SJSA1 (cell line): ENCODE data around the gene VSTM4. TPM values are rescaled to one million over a fixed set of nuclear protein-coding genes. Genes with fewer than 3 reads are reported as not detected.
A peak's percentile ranks its signal among the peaks of the same experiment; 100 is the strongest.

ENCODE experiments used
- DNase-seq, 2 experiments: peaks; one replicate each; pipeline ENCODE4 v3.0.0-alpha.2; 2015 to 2020; ENCODE audit warnings: low spot score in 2 of 2, low read depth in 1 of 2
- H3K27ac ChIP-seq: fragments of 250-450 bp; sonication (Bioruptor Pico); 2 replicates; pipeline ENCODE4 v1.5.1; 2020; ENCODE audit warnings: mild to moderate bottlenecking, moderate library complexity
- H3K27me3 ChIP-seq: fragments of 250-450 bp; sonication (Bioruptor Pico); replicated peaks from 2 replicates; pipeline ENCODE4 v1.5.1; 2020; ENCODE audit warnings: mild to moderate bottlenecking, moderate library complexity
- H3K36me3 ChIP-seq: fragments of 250-450 bp; sonication (Bioruptor Pico); 2 replicates; pipeline ENCODE4 v1.5.1; 2020; ENCODE audit warnings: mild to moderate bottlenecking
- H3K4me1 ChIP-seq: fragments of 250-450 bp; sonication (Bioruptor Pico); replicated peaks from 2 replicates; pipeline ENCODE4 v1.6.1; 2021; ENCODE audit warnings: mild to moderate bottlenecking
- H3K4me3 ChIP-seq: fragments of 250-450 bp; sonication (Bioruptor Pico); 2 replicates; pipeline ENCODE4 v1.5.1; 2020; ENCODE audit warnings: mild to moderate bottlenecking
- H3K9me3 ChIP-seq: fragments of 250-450 bp; sonication (Bioruptor Pico); replicated peaks from 2 replicates; pipeline ENCODE4 v1.5.1; 2020; ENCODE audit warnings: mild to moderate bottlenecking
- total RNA-seq: library from RNA; depleted of rRNA; stranded (reverse); fragments of >200 nt; shearing (Covaris generic); gene quantifications from 2 replicates; pipeline ENCODE4 v1.2.3, GENCODE V29; 2014

VSTM4 gene
- total RNA-seq, 1 experiment from 2014 or later, result 3.7 TPM

DNA sequence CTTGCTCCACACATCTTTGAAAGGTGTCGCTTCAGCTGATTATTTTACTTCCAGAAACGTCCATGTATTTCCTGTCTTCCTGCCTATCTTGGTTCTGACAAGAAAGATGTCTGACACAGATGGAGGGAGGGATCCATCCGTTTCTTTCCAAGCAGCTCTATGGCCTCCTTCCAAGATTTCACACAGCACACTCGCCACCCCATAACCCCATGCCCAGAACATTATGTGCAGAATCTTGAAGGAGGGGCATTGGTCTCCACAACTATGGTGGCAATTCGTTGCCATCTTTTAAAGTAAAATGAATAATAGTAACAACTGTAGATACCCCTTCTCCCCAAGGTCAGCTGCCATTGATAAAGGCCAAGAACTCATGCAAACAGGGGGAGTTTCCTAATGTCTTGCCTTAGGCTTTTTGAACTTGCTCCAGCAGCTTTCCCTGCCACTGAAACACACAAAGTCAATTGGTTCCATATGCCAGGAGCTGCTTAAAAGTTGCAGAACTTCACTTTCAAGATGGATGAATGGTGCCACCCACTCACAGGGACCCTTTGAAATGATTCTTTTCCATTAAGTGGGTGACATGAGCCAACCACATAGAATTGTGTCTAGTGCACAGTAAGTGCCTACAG is 60.0 kb downstream of the VSTM4 start:
- H3K9me3 ChIP-seq, result no peaks in the 10 kb centered on the region
- no peak for DNase-seq
- no peaks in the 10 kb centered on the region for H3K27me3 ChIP-seq
- no peak overlapping the region for H3K27ac ChIP-seq
- peaks cover 3% of the 10 kb centered on the region; the same call in 1 of the 2 replicates for H3K4me1 ChIP-seq
- no peaks in the 10 kb centered on the region for H3K36me3 ChIP-seq
- no peak overlapping the region for H3K4me3 ChIP-seq

GRCh38 chr10:49054753-49055152 is 60.6 kb downstream of the VSTM4 start:
- DNase-seq, result no peak
- Histone ChIP-seq H3K36me3 (no peaks in the 10 kb centered on the region), H3K27me3 (no peaks in the 10 kb centered on the region), H3K27ac (no peak overlapping the region), H3K4me1 (peaks cover 7% of the 10 kb centered on the region; the same call in 1 of the 2 replicates), H3K9me3 (no peaks in the 10 kb centered on the region), H3K4me3 (no peak overlapping the region)

- no peak overlapping the region for H3K4me3 ChIP-seq
- no peak for DNase-seq
Observed at GRCh38 chr10:49053998-49054692, 61.2 kb downstream of the VSTM4 start.

GRCh38 chr10:49053053-49053997 is 62.0 kb downstream of the VSTM4 start:
- Histone ChIP-seq H3K9me3 (no peaks in the 10 kb centered on the region), H3K4me3 (no peak overlapping the region), H3K27me3 (no peaks in the 10 kb centered on the region), H3K27ac (no peak overlapping the region), H3K36me3 (no peaks in the 10 kb centered on the region), H3K4me1 (peaks cover 7% of the 10 kb centered on the region; the same call in 1 of the 2 replicates)
- DNase-seq, result peak in 1 of 2 experiments; percentile 40

More at GRCh38 chr10:49053998-49054692, 61.2 kb downstream of the VSTM4 start:
- no peaks in the 10 kb centered on the region for H3K27me3 ChIP-seq
- no peaks in the 10 kb centered on the region for H3K36me3 ChIP-seq
- no peak overlapping the region for H3K27ac ChIP-seq
- peaks cover 7% of the 10 kb centered on the region; the same call in 1 of the 2 replicates for H3K4me1 ChIP-seq
- H3K9me3 ChIP-seq, result no peaks in the 10 kb centered on the region

DNA sequence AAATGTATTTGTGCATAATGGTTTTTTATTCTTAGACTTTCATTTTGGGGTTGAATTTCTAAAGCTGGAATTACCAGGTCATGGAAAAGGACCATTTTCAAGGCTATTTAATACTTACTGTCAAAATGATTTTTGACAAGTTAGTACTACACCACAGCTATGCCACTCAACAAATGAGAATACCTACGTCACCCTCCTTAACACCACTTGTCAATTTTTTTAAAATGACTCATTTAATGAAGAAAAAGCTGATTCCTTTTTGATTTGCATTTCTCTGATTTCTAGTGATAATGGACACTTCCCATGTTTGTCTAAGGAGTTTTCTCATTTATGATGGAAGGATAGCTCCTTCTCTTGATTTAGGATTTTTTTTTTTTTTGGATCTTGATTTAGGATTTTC is 63.3 kb downstream of the VSTM4 start:
- H3K4me1 ChIP-seq, result peaks cover 7% of the 10 kb centered on the region; the same call in 1 of the 2 replicates
- no peaks in the 10 kb centered on the region for H3K9me3 ChIP-seq
- no peaks in the 10 kb centered on the region for H3K27me3 ChIP-seq
- DNase-seq, result no peak
- no peaks in the 10 kb centered on the region for H3K36me3 ChIP-seq
- H3K27ac ChIP-seq, result no peak overlapping the region
- H3K4me3 ChIP-seq, result no peak overlapping the region

- Histone ChIP-seq H3K27ac (no peak overlapping the region), H3K4me3 (no peak overlapping the region), H3K36me3 (no peaks in the 10 kb centered on the region)
Observed at GRCh38 chr10:49050906-49051305, 64.4 kb downstream of the VSTM4 start.

DNA sequence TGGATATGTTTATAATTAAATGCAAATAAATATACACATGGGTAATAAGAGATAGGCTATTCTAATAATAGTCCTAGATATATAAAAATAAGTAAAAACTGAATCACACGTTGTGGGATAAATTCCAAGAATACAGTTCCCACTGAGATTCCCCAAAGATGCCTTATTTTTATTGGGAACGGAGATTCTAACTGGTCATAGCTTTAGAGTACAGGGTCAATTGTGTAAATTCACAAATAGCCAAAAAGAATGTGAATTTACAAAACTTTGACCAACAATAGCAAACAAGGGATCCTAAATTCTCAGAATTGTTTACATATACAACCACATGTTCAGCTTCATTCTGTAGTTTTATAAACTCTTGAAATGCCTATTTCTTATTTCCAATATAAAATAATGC is 65.0 kb downstream of the VSTM4 start:
- Histone ChIP-seq H3K4me1 (peaks cover 7% of the 10 kb centered on the region; the same call in 1 of the 2 replicates), H3K36me3 (no peaks in the 10 kb centered on the region), H3K27ac (no peak overlapping the region), H3K4me3 (no peak overlapping the region), H3K9me3 (no peaks in the 10 kb centered on the region), H3K27me3 (no peaks in the 10 kb centered on the region)
- DNase-seq, result peak in 1 of 2 experiments; percentile 36

More at GRCh38 chr10:49050906-49051305, 64.4 kb downstream of the VSTM4 start:
- Histone ChIP-seq H3K9me3 (no peaks in the 10 kb centered on the region), H3K27me3 (no peaks in the 10 kb centered on the region), H3K4me1 (peaks cover 7% of the 10 kb centered on the region; the same call in 1 of the 2 replicates)
- peak in 1 of 2 experiments; percentile 5 for DNase-seq

- H3K9me3 ChIP-seq, result no peaks in the 10 kb centered on the region
- DNase-seq, result no peak
- H3K4me3 ChIP-seq, result no peak overlapping the region
- H3K4me1 ChIP-seq, result peaks cover 7% of the 10 kb centered on the region; the same call in 1 of the 2 replicates
- no peaks in the 10 kb centered on the region for H3K27me3 ChIP-seq
- H3K27ac ChIP-seq, result no peak overlapping the region
- no peaks in the 10 kb centered on the region for H3K36me3 ChIP-seq
Observed at GRCh38 chr10:49049660-49050059, 65.7 kb downstream of the VSTM4 start.

DNA sequence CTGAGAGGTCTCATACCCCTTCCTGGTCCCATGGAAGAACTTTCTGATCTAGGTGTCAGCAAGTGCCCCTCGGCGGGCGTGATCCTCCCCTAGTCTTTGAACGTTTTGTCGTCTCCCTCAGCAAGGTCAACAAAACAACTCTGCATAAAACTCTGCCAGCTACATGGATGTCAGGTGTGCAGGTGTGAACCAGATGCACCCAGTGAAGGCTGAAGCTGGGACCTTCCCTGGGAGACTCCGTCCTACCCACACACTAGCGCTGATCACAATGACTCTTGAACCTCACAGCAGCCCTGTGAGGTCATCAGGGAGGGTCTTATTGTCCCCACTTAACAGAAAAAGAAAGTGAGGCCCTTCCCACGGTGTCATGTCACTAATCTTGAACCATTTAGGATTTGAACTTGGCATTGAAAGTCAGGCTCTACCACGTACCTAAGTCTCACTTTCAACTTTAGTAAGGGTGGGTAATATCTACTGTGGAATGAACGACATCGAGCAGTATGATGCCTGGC is 68.1 kb downstream of the VSTM4 start:
- Histone ChIP-seq H3K9me3 (no peaks in the 10 kb centered on the region), H3K36me3 (no peaks in the 10 kb centered on the region), H3K27ac (no peak overlapping the region), H3K4me3 (no peak overlapping the region), H3K27me3 (no peaks in the 10 kb centered on the region), H3K4me1 (peaks cover 7% of the 10 kb centered on the region; the same call in 1 of the 2 replicates)
- DNase-seq, result no peak

- Histone ChIP-seq H3K36me3 (no peaks in the 10 kb centered on the region), H3K4me1 (no peaks in the 10 kb centered on the region), H3K27ac (no peak overlapping the region), H3K4me3 (no peak overlapping the region), H3K27me3 (no peaks in the 10 kb centered on the region), H3K9me3 (no peaks in the 10 kb centered on the region)
- DNase-seq, result no peak
Observed at GRCh38 chr10:49044293-49045193, 70.8 kb downstream of the VSTM4 start.

DNA sequence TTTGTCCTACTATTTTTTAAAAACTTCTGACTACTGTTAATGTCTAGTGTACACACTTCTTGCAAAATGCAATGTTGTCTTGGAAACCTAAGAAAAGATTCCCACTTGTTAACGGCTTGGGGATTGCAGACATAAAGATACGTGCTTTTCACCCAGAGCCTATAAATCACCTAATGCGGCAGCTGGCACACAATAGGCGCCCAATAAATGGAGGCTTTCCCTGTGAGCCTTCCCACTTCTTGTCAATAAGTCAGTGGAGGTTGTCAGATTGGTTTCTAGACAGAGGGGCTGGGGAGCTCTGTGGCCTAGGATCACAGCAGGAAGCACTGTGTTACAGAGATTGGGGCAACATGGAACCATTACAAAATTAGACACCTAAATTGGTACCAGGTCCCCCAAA is 74.7 kb downstream of the VSTM4 start:
- no peak for DNase-seq
- Histone ChIP-seq H3K4me1 (no peaks in the 10 kb centered on the region), H3K36me3 (no peaks in the 10 kb centered on the region), H3K27me3 (no peaks in the 10 kb centered on the region), H3K4me3 (no peak overlapping the region), H3K9me3 (no peaks in the 10 kb centered on the region), H3K27ac (no peak overlapping the region)

DNA sequence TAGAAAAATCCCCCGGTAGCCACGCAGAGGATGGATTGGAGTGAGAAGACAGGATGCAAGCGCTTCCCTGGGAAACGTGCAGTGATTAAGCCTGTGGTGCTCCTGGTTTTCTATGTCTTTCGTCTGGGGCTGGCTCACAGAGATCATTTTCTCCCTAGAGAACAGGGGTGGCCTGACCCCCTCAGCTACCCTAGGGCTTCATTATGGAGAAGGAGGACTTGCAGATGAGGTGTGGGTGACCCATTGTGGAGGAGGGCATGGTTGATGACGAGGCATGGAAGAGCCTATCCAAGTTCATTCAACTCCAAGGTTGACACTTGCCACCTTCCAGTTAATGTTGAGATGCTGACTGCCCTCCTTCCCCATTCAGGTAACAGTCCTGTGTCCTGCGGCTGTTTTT is 75.9 kb downstream of the VSTM4 start:
- Histone ChIP-seq H3K4me1 (no peaks in the 10 kb centered on the region), H3K27me3 (no peaks in the 10 kb centered on the region), H3K4me3 (no peak overlapping the region), H3K36me3 (no peaks in the 10 kb centered on the region), H3K9me3 (no peaks in the 10 kb centered on the region), H3K27ac (no peak overlapping the region)
- no peak for DNase-seq

- no peak for DNase-seq
- H3K27ac ChIP-seq, result no peak overlapping the region
- no peak overlapping the region for H3K4me3 ChIP-seq
- H3K4me1 ChIP-seq, result no peaks in the 10 kb centered on the region
- no peaks in the 10 kb centered on the region for H3K36me3 ChIP-seq
- H3K9me3 ChIP-seq, result no peaks in the 10 kb centered on the region
- no peaks in the 10 kb centered on the region for H3K27me3 ChIP-seq
Observed at GRCh38 chr10:49038711-49039110, 76.6 kb downstream of the VSTM4 start.
